HepG2 (cell line): ENCODE measurements around the gene RAB6B. TPM values are rescaled to one million over a fixed set of nuclear protein-coding genes. Genes with fewer than 3 reads are reported as not detected.

Experiments used
- ARID4A ChIP-seq: sonication (generic); formaldehyde crosslinking; IDR thresholded peaks from 2 replicates; pipeline ENCODE4 v1.5.0; 2020; ENCODE audit warnings: mild to moderate bottlenecking, missing genetic modification reagents, borderline replicate concordance
- ATF1 ChIP-seq: IDR thresholded peaks from 2 replicates; pipeline ENCODE4 v1.6.1; 2016; ENCODE audit warnings: mild to moderate bottlenecking, control low read depth
- CREB3 ChIP-seq: sonication (generic); formaldehyde crosslinking; IDR thresholded peaks from 2 replicates; pipeline ENCODE4 v1.5.0; 2020; ENCODE audit warnings: missing genetic modification reagents
- PCBP2 ChIP-seq: fragments of 200-400 bp; formaldehyde crosslinking; optimal IDR thresholded peaks from 2 replicates; pipeline ENCODE3; 2018; ENCODE audit warnings: low read length, low read depth; ENCODE audit not compliant: poor library complexity, severe bottlenecking
- POGZ ChIP-seq: sonication (generic); formaldehyde crosslinking; IDR thresholded peaks from 2 replicates; pipeline ENCODE4 v1.4.0; 2020; ENCODE audit warnings: mild to moderate bottlenecking, missing genetic modification reagents
- SMAD9 ChIP-seq: sonication (generic); formaldehyde crosslinking; IDR thresholded peaks from 2 replicates; pipeline ENCODE4 v1.5.1; 2020; ENCODE audit warnings: mild to moderate bottlenecking, missing genetic modification reagents
- THAP11 ChIP-seq: IDR thresholded peaks from 2 replicates; pipeline ENCODE4 v1.6.1; 2016; ENCODE audit warnings: missing biosample characterization, missing genetic modification reagents
- ZNF496 ChIP-seq: sonication (generic); formaldehyde crosslinking; IDR thresholded peaks from 2 replicates; pipeline ENCODE4 v1.8.1; 2023; ENCODE audit warnings: mild to moderate bottlenecking, moderate library complexity, missing genetic modification reagents; ENCODE audit not compliant: insufficient replicate concordance
- ZNF569 ChIP-seq: sonication (generic); formaldehyde crosslinking; IDR thresholded peaks from 2 replicates; pipeline ENCODE4 v1.5.0; 2020; ENCODE audit warnings: mild to moderate bottlenecking, missing genetic modification reagents, moderate library complexity, borderline replicate concordance
- ZNF850 ChIP-seq: sonication (generic); formaldehyde crosslinking; conservative IDR thresholded peaks from 2 replicates; pipeline ENCODE4 v1.9.0; 2021; ENCODE audit warnings: mild to moderate bottlenecking, missing genetic modification reagents
- polyA plus RNA-seq, 8 experiments: library from polyadenylated mRNA; depleted of rRNA in 3 of 8; stranded (reverse) in 7 of 8; unstranded in 1 of 8; fragments of >200 nt; fragmentation: Illumina TruSeq in 4 of 8; extraction: Trizol in 4 of 8; gene quantifications; 2 replicates each; pipeline versions ENCODE4 v1.2.1 to v1.2.3, GENCODE V29; 2011 to 2016; ENCODE audit warnings: low read depth in 4 of 8, missing spikeins in 1 of 8, mixed read lengths in 1 of 8; ENCODE audit not compliant: insufficient read depth in 1 of 8
- total RNA-seq, 5 experiments: library from RNA; depleted of rRNA; stranded (reverse); fragments of >200 nt; fragmentation: Illumina TruSeq; extraction: Trizol; gene quantifications; 2 replicates each; pipeline ENCODE4 v1.2.3, GENCODE V29; 2016; ENCODE audit warnings: low read depth in 1 of 5

The RAB6B gene
- total and polyA plus RNA-seq, 2 of the 13 experiments (the other 11 are each of a cell fraction or from before 2014, with no cell fraction given) = 0.16 TPM; not detected in 1

- TF ChIP-seq ARID4A (no peak), THAP11 (CRISPR knock-in tag) (no peak), POGZ (CRISPR knock-in tag) (no peak), ZNF569 (CRISPR knock-in tag) (no peak), ZNF496 (CRISPR knock-in tag) (no peak), CREB3 (CRISPR knock-in tag) (no peak), SMAD9 (CRISPR knock-in tag) (no peak), PCBP2 (no peak), ATF1 (CRISPR knock-in tag) (no peak), ZNF850 (CRISPR knock-in tag) (no peak)
Measured at GRCh38 chr3:133881492-133881891, 14.2 kb downstream of the RAB6B start (continued).
